Measurements from ENCODE around the gene AGER. TPM values are rescaled to one million over a fixed set of nuclear protein-coding genes. Genes with fewer than 3 reads are reported as not detected.
A peak's percentile ranks its signal among the peaks of the same experiment; 100 is the strongest.
"Not testable (repeated sequence)": the region's sequence is repeated elsewhere in the genome, so short reads cannot be mapped to it uniquely, and the experiment has no call there.

AGER gene
- polyA plus RNA-seq, 4 donors, result 14.3 to 30.0 (median 21.3) TPM

DNA sequence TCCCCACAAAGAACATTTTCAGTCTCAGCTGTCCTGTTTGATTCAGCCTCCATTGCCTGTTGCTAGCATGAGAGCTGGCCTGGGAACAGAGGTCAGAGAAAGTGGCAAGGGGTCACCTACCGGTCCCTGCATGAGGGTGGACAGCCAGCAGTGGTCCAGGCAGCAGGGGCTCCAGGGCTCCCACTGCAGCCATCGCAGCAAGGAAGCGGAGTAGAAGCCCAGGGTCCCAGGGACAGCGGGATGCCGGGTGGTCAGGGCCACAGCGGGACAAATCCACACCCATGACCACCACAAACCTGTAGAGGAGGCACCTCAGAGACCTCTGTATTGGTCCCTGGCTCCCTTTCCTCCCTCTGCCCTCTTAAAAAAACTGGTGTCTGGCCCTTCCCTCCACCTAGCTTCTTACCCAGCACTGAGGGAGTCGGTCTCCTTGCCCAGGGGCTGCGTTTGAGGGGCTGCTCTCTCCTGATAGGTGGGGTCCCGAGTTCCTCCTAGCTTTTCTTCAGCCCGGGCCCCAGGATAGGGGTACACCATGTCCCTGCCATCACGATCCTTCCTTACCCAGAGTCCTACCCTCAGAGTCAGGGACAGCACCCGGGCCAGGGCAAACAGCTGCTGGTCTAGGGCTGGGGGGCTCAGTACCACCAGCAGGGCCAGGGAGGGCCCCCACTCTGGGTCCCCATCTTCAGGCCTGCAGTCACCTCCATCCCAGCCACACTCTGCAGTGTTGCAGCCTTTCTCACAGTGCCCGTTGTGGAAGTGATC lies 16.8 kb upstream of the AGER start:
- no peak for DNase-seq (ENCODE audit: low read depth in 4 of 4, low spot score in 3 of 4)

DNA sequence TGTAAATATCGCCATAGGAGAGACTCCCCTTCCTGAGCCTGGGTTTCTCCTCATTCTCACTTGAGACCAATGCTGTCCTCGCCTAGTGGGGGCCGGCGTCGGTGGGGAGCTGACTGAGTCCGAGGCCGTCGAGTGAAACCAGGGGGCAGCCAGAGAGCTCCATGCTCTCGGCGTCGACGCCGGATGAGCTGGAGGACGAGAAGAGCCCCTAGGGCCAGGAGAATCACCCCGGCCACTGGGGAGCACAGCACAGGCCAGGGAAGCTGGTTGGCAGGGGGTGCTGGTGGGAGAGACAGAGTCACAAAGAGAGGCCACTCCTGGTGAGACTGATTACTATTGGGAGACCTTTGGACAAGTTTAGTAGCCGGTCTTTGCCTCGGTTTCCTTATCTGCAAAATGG lies 14.8 kb upstream of the AGER start:
- no peak for DNase-seq (ENCODE audit: low read depth in 4 of 4, low spot score in 3 of 4)

DNA sequence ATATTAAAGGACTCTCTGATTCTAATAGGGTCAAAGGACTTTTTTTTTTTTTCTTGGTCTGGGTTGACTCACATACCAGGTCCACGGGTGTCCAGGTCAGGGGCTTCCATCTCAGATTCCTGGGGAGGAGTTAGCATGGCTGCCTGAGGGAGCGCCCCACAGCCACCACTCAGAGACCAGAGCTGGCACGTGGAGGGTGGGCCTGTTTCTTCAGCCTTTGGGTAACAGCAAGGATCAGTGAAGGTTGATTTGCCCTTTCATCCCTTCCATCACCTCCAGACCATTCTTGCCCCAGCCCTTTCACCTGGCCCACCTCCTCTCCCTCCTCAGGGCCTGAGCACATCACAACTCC lies 14.3 kb upstream of the AGER start:
- no peak for DNase-seq (ENCODE audit: low read depth in 4 of 4, low spot score in 3 of 4)

DNA sequence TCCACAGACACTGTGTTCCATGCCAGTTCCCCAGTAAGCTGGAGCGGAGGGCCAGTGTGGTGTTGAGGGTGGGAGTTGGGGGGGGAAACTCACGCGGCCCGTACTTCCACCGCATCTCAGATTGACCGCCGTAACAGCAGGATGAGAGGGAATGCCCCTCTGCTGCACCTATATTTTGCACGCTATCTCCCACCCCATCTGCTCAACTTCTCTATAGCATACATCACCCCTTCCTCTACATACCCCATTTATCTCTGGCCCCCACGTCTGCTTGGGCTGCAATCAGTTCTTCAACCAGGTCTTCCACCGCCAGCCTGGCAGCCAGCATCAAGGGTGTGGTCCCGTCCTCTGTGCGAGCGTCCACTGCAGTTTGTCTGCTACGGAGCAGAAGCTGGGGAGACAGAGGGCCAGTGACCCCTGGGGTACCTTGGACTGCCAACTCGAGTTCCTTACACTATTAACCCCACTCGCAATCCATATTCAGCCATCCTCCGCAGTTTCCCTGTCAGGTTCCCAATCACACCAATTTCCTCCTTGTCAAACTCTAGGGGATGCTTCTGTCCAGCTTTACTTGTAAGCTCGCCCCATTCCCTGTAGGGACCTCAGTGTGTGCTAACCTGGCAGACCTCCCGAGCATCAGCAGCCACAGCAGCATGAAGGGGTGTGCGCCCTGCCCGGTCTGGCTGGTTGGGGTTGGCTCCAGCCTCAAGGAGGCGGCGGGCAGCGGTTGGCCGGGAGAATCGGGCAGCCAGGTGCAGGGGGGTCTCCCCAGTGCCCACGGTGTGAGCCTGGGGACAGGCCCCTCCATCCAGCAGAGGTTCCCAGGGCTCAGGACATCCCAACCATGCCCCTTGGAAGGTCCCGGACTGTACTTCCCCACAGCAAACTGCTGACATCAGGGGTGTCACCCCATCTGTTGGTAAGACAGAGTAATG lies 12.9 kb upstream of the AGER start:
- DNase-seq (ENCODE audit: low read depth in 4 of 4, low spot score in 3 of 4), result no peak

DNA sequence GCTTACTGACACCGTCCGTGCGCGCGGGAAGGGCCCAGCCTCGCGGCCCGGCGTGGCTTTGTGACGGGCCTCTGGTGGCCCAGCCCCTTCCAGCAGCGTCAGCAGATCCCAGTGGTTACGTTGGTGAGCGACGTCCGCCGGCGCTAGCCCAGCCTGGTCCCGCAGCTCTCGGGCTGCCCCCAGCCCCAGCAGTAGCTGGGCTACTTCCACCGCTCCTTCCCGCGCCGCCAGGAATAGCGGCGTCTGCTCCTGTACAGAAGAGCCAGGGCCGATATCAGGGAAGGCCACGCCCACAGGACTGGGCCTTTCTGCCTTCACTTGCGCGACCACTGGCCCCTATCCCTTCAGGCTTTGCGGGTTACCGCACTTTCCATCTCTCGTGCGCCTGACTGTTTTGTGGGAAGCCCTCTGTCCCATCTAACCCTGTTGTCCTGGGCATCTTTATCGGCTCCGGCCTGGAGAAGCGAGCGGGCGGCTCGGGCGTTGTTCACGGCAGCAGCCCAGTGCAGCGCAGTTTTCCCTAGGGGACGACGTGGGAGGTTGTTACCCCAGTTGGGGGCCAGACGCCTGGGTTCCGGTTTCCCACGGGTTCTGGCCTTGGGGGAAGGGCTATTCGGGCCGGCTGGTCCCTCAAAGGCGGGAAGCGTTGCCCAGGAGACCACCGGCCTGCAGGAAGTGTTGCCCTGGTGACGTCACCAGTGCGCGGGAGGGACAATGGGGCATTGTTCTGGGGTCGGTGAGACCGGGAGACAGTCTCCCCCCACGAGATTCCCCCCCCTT lies 12.0 kb upstream of the AGER start:
- DNase-seq (ENCODE audit: low read depth in 4 of 4, low spot score in 3 of 4), result peak; percentile 83 to 88 (median 86)

DNA sequence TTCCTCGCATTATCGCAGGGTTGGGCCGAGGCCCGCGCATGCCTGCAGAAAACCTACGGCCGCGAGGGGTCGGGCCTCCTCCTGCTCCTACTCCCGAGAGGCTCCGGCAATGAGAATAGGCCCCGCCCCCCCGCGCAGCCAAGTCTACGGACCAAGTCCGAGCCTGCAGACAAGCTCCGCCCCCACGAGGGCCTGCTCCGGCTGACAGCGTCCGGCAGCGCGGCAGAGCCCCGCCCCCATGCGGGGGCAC lies 11.5 kb upstream of the AGER start:
- peak; percentile 99 for DNase-seq (ENCODE audit: low read depth in 4 of 4, low spot score in 3 of 4)

DNA sequence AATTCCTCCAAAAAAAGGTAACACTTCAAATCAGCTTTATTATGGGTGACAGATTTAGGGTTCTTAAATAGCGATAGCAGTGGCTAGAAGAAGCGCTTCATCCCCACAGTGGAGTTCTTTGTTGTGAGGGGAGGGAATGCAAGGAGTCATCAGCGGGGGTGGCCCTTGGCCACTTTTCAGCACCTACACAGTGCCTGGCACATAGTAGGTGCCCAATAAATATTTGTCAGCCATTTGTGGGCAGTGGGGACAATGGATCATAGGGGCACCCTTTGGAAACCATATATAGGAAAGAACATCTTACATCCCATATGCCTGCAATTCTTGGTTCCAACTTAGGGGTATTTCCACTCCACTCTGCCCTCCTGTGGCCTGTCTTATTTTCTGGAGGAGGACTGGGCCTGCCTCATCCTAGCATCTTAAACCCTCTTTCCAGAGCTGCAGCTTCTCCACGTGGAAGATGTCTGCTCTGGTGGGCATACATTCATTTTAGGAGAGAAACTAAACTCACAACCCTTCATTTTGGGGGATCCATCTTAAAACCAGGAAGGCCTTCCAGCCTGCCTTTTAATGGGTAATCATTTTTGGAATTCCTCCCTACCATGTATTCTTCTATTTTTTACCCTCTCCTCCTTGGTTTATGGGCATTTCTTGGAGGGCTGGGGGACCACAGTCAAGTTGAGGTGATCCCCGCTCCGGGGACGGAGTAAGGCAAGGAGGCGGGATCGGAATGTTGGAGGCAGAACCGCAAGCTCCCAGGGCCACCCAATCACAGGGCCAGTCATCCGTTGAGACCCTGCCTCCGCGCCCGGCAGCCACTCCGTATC lies 11.0 kb upstream of the AGER start:
- DNase-seq (ENCODE audit: low read depth in 4 of 4, low spot score in 3 of 4), result no peak

DNA sequence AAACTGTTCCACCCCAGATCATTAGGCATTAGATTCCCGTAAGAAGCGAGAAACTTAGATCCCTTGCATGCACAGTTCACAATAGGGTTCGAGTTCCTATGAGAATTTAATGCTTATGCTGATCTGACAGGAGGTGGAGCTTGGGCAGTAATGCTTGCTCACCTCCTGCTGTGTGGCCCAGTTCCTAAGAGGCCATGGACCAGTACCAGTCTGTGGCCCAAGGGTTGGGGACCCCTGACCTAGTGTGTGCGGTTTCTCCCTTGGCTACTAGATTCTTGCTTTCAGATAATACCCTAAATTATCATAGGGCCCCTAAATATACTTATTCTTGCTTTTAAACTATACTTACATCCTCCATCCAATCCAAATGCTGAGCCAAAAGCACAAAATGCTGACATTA lies 10.3 kb upstream of the AGER start:
- DNase-seq (ENCODE audit: low read depth in 4 of 4, low spot score in 3 of 4), result no peak

DNA sequence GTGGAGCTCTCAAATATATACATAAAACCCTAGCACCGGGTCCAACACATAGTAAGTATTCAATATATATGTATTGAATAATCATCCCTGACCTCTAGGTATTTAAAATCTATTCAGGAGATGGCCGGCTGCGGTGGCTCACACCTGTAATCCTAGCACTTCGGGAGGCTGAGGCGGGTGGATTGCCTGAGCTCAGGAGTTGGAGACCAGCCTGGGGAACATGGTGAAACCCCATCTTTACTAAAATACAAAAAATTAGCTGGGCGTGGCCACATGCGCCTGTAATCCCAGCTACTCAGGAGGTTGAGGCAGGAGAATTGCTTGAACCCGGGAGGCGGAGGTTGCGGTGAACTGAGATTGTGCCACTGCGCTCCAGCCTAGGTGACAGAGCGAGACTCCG lies 9.0 kb upstream of the AGER start:
- DNase-seq (ENCODE audit: low read depth in 4 of 4, low spot score in 3 of 4), result not testable (repeated sequence)

DNA sequence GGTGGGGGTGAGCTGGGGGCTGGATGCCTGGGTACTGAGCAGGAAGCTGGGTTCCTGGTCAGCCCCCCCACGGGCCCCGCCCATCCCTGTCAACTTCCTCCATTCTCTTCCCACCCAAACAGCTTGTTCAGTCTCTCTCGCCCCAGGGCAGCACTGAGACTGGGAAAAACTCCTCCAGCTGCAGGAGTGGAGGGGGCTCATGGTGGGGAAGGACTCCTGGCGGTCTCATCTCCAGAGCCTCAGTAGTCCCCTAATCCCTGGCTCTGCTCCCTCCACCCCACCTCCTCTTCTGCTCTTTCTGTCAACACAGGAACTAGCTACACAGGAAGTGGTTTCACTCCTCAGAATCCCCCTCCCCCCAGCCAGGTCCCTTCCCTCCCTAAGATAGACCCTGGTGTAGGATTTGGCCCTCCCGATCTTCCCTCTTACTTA lies 8.6 kb upstream of the AGER start, which contains the start of gene GPSM3:
Gene GPSM3, minus strand, starts transcription at position 36 of the 432 bp plus-strand sequence. CDS start 130 bp downstream, outside the sequence.
- no peak for DNase-seq (ENCODE audit: low read depth in 4 of 4, low spot score in 3 of 4)

DNA sequence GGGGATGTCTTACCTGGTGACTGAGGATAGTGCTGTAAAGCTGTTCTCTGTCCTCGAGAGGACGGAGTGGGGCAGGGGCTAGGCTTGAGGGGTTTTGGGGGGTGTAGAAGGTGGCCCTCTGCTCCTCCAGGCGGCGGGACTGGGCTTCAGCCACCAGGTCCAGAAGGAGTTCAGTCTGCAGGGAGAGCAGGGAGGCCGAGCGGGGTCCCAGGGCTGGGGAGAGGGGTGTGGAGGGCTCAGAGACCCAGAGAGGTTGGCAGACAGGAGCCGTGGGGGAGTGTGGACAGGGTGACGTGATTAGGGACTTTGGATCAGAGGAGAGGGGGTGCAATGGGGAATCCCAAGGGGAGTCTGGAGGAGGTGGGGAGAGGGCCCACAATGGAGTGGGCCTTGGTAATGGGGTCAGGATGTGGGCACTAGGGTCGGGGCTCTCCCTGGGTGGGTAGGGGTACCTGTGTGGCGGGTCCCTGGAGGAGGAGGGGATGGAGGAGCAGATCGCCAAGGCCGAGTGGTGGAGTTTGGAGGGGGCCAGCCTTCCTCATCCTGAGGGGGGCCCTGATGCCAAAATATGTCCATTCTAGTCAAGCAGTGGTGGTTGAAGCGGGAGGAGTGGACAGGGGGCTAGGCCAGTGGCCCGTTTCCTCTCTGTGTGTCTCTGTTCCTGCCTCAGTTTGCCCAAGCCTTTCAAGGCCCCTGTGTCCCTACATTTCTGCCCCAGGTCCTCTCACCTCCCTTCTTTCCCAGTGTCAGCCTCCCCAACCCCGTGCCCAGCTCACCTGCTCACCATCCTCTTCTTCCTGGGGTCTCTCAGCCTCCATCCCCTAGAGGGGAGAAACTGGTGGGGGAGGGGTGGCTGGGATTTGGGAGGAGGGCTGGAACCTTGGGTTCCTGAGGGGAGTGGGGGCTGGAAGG lies 7.9 kb upstream of the AGER start:
- DNase-seq (ENCODE audit: low read depth in 4 of 4, low spot score in 3 of 4), result no peak

DNA sequence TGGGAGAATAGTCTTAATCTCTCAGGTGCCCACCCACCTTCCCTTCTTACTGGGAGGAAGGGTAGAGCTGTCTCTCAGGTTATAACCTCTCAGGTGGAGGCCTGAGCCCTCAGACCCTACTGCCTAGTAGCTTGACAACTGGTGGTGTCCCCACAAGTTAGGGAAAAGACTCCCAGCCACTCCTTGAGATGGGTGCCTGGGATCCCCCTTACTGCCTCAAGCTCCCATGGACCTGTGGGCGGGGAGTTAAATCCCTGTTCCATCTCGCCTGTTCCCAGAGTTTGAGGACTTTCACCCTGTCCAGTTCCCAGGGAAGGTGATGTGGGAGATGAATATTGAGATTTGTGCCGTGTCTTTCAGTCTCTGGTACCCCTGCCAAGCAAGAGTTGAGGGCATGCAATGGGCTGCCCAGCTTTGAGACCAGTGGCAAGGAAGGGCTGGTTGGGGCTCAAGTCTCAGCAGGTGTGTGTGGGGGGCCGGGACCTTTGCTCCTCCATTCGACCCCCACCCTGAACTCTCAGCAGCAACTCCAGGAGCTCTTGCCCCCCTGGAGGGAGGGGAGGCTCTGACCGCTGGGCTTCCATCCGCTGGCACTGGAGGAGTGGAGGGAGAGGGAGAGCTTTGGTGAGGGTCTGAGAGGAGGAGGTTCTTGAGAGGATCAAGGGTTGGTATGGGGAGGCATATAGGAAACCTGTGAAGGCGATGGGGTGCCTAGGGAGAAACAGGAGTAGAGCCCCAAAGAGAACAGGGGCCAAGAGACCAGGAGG lies 7.0 kb upstream of the AGER start:
- no peak for DNase-seq (ENCODE audit: low read depth in 4 of 4, low spot score in 3 of 4)

DNA sequence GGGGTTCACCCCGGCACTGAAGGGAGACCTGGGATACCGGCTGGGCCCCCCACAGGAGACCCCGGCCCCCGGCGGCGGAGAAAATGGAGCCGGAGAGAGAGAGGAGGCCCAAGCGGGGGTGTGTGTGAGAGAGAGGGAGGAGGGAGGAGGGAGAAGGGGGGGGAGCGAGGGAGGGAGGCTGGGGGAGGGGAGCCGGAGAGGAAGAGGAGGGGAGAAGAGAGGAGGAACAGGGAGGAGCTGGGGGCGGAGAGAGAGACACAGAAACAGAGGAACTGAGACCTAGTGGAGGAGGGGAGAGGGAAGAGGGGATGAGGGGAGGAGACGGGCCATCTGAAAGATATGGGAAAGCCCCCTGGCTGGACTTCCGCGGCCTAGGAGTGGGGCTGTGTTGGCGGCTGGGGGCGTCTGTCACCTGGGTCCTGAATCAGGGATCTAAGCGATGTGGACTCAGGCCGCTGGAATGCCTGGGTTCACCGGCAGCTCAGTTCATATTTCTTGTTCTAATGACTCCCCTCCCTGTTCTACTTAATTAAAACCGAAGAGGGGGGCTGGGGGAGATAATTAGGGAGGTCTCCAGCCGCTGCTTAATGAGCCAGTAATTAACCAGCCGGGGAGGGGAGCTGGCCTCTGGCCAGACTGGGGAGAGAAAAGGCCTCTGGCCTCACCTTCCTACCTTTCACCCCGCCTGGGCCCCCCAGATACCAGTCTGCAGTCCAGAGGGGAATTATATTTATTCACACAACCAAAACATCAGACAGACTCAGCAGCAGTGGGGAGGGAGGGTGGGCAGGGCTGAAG lies 6.2 kb upstream of the AGER start, which contains the start of gene PBX2:
Gene PBX2, minus strand, starts transcription at position 149 of the 798 bp plus-strand sequence. CDS start 287 bp downstream, outside the sequence.
- peak; percentile 87 to 93 (median 91) for DNase-seq (ENCODE audit: low read depth in 4 of 4, low spot score in 3 of 4)

DNA sequence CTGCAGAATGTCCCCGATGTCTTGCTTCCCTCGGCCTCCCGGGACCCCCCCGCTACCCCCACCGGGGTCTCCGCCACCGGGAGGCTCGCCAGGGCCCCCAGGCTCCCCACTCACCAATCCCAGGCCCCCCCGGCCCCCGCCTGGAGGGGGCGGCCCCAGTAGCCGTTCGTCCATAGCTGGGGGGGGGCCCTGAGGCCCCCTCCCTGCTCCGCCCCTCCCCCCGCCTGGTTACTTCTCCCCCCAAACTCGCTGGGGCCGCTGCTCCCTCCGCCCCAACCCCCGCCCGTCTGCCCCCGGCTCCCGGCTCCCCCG lies 5.6 kb upstream of the AGER start:
- no peak for DNase-seq (ENCODE audit: low read depth in 4 of 4, low spot score in 3 of 4)

DNA sequence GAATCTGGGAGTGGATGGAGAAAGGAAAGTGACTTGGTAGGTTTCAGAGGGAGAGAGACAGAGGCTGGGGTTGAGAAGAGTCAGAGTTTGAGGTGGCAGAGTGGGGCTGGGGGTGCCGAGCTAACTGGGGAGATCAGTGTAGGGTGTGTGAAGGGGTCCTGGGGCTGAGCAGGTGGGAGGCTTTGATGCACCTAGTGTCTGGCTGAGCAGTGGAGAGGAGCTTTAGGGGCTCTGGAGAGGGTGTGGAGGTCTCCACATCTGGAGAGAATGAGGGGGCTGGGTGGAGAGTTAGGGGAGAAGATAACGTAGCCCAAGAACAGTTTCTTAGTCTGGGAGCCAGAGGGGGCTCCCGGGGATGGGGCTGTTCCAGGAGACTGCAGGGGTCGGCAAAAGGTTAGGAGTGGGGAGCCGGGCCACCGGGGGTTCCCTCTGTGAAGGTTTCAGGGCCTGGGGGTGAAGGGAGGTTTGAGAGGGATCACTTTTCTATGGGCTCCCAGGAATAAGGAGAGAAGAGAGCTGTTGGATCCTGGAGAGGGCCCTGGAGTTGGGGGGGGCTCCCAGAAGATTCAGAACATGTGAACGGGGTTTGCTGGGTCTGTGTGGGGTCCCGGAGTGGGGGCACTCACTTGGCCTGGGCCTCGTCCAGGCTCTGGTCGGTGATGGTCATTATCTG lies 5.2 kb upstream of the AGER start:
- no peak for DNase-seq (ENCODE audit: low read depth in 4 of 4, low spot score in 3 of 4)

DNA sequence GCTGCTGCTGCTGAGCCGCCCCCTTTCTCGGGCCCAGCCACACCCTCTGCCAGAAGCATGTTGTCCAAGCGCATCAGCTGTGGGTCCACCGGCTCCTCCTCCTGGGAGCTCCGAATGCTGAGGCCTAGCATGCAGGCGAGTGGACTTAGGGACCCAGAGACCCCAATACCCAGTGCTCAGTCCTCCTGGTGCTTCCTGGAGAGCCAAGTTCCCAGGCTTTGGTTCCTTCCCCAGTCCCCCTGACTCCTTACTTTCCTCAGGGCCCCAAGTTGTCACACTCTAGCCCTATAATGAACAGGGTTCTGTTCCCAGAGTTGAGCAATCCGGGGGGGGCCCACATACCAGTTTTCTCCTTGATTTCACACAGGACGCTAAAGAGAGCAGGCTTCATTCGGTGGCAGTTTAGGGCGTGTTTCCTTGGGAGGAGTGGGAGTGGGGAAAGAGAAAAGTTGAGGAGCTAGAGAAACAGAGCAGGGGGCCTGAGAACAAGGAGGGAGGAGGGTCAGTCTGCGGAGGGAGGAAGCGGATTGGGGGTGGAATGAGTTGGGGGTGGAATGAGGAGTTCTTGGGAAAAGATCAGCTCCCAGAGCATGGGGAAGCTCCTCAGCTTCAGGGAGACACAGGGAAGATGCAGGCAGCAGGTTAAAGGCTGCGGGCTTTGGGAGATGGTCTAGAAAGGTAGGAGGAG lies 4.5 kb upstream of the AGER start:
- no peak for DNase-seq (ENCODE audit: low read depth in 4 of 4, low spot score in 3 of 4)
